CD4-positive, alpha-beta T cell treated with Interleukin-17A for 1 hour (primary cell): Measurements from ENCODE around the gene RRBP1.

Experiments
- DNase-seq: peaks from one replicate; pipeline ENCODE4 v3.0.0-alpha.2; 2020

RRBP1 gene

GRCh38 chr20:17681726-17682102, 328 bp downstream of the RRBP1 start:
- DNase-seq: no peak

GRCh38 chr20:17680836-17681725, 961 bp downstream of the RRBP1 start:
- peak; percentile 77 for DNase-seq

- peak; percentile 27 for DNase-seq
Measured at GRCh38 chr20:17679941-17680835, 1.9 kb downstream of the RRBP1 start.

GRCh38 chr20:17678886-17679285, 3.2 kb downstream of the RRBP1 start:
- no peak for DNase-seq

- no peak for DNase-seq
Measured at GRCh38 chr20:17678295-17678694, 3.7 kb downstream of the RRBP1 start.

- DNase-seq: no peak
Measured at GRCh38 chr20:17676942-17677341, 5.1 kb downstream of the RRBP1 start.

GRCh38 chr20:17676378-17676759, 5.7 kb downstream of the RRBP1 start:
- DNase-seq: no peak

GRCh38 chr20:17675519-17676377, 6.3 kb downstream of the RRBP1 start:
- DNase-seq: no peak

- DNase-seq: no peak
Measured at GRCh38 chr20:17674722-17675518, 7.1 kb downstream of the RRBP1 start.

- no peak for DNase-seq
Measured at GRCh38 chr20:17673084-17673483, 9.0 kb downstream of the RRBP1 start.

- no peak for DNase-seq
Measured at GRCh38 chr20:17671565-17671964, 10.5 kb downstream of the RRBP1 start.

- DNase-seq: no peak
Measured at GRCh38 chr20:17671011-17671410, 11.0 kb downstream of the RRBP1 start.

GRCh38 chr20:17669306-17669931, 12.6 kb downstream of the RRBP1 start:
- no peak for DNase-seq

- no peak for DNase-seq
Measured at GRCh38 chr20:17668432-17668831, 13.6 kb downstream of the RRBP1 start.

GRCh38 chr20:17667445-17667844, 14.6 kb downstream of the RRBP1 start:
- DNase-seq: no peak

- DNase-seq: no peak
Measured at GRCh38 chr20:17666481-17666880, 15.6 kb downstream of the RRBP1 start.

- DNase-seq: no peak
Measured at GRCh38 chr20:17665756-17666155, 16.3 kb downstream of the RRBP1 start.

- DNase-seq: no peak
Measured at GRCh38 chr20:17664025-17664633, 17.9 kb downstream of the RRBP1 start.

- no peak for DNase-seq
Measured at GRCh38 chr20:17663486-17663885, 18.6 kb downstream of the RRBP1 start.

GRCh38 chr20:17663040-17663399, 19.0 kb downstream of the RRBP1 start:
- DNase-seq: no peak
